ENCODE measurements around the gene INTS4. TPM values are rescaled to one million over a fixed set of nuclear protein-coding genes. Genes with fewer than 3 reads are reported as not detected.

Gene INTS4
- total RNA-seq, 2 donors from 2014 or later = 23.4 to 31.1 TPM

GRCh38 chr11:78039919-78040671 lies 45.6 kb upstream of the INTS4 start:
- H3K4me3 ChIP-seq = peak overlapping the region; percentile 59

GRCh38 chr11:78039391-78039918 lies 45.0 kb upstream of the INTS4 start:
- Histone ChIP-seq H3K9me3 (no peaks in the 10 kb centered on the region), H3K4me1 (ENCODE audit: control insufficient read depth in 1 of 2, low read depth in 2 of 2) (peaks cover 3 to 18% of the 10 kb centered on the region in 2 donors), H3K36me3 (no peaks in the 10 kb centered on the region), H3K4me3 (peak overlapping the region; percentile 59), H3K27ac (peak overlapping the region; percentile 86 to 96), H3K27me3 (replicated peaks; ENCODE audit: insufficient read depth) (no peaks in the 10 kb centered on the region)
- DNase-seq (ENCODE audit: low spot score) = no peak
- no peak for TF ChIP-seq CTCF (IDR thresholded peaks at IDR 0.05)
- no peak for ATAC-seq (ENCODE audit: insufficient number of reproducible peaks, low FRiP score, low read depth)

More at GRCh38 chr11:78039919-78040671, 45.6 kb upstream of the INTS4 start:
- Histone ChIP-seq H3K36me3 (no peaks in the 10 kb centered on the region), H3K27me3 (replicated peaks; ENCODE audit: insufficient read depth) (no peaks in the 10 kb centered on the region), H3K9me3 (no peaks in the 10 kb centered on the region), H3K27ac (peak overlapping the region; percentile 86 to 96), H3K4me1 (ENCODE audit: control insufficient read depth in 1 of 2, low read depth in 2 of 2) (peaks cover 3 to 18% of the 10 kb centered on the region in 2 donors)
- TF ChIP-seq CTCF (IDR thresholded peaks at IDR 0.05) = no peak
- DNase-seq (ENCODE audit: low spot score) = peak; percentile 46
- peak; percentile 77 for ATAC-seq (ENCODE audit: insufficient number of reproducible peaks, low FRiP score, low read depth)

- DNase-seq (ENCODE audit: low spot score) (no peak), ATAC-seq (ENCODE audit: insufficient number of reproducible peaks, low FRiP score, low read depth) (no peak)
- no peaks in the 10 kb centered on the region for H3K27me3 ChIP-seq (replicated peaks; ENCODE audit: insufficient read depth)
- H3K4me3 ChIP-seq = no peak overlapping the region
- peaks cover 3 to 18% of the 10 kb centered on the region in 2 donors for H3K4me1 ChIP-seq (ENCODE audit: control insufficient read depth in 1 of 2, low read depth in 2 of 2)
- H3K9me3 ChIP-seq = no peaks in the 10 kb centered on the region
- H3K27ac ChIP-seq = no peak overlapping the region
- no peak for TF ChIP-seq CTCF (IDR thresholded peaks at IDR 0.05)
- H3K36me3 ChIP-seq = no peaks in the 10 kb centered on the region
Observed at GRCh38 chr11:78038697-78039313, 44.3 kb upstream of the INTS4 start.

GRCh38 chr11:78037825-78038620 lies 43.6 kb upstream of the INTS4 start:
- Histone ChIP-seq H3K4me3 (no peak overlapping the region), H3K27me3 (replicated peaks; ENCODE audit: insufficient read depth) (no peaks in the 10 kb centered on the region), H3K36me3 (no peaks in the 10 kb centered on the region), H3K9me3 (no peaks in the 10 kb centered on the region), H3K4me1 (ENCODE audit: control insufficient read depth in 1 of 2, low read depth in 2 of 2) (peaks cover 3 to 18% of the 10 kb centered on the region in 2 donors), H3K27ac (no peak overlapping the region)
- ATAC-seq (ENCODE audit: insufficient number of reproducible peaks, low FRiP score, low read depth) = no peak
- no peak for DNase-seq (ENCODE audit: low spot score)
- TF ChIP-seq CTCF (IDR thresholded peaks at IDR 0.05) = no peak

- Histone ChIP-seq H3K36me3 (no peaks in the 10 kb centered on the region), H3K9me3 (no peaks in the 10 kb centered on the region), H3K27me3 (replicated peaks; ENCODE audit: insufficient read depth) (no peaks in the 10 kb centered on the region), H3K4me3 (no peak overlapping the region), H3K4me1 (ENCODE audit: control insufficient read depth in 1 of 2, low read depth in 2 of 2) (peaks cover 3 to 18% of the 10 kb centered on the region in 2 donors), H3K27ac (no peak overlapping the region)
- ATAC-seq (ENCODE audit: insufficient number of reproducible peaks, low FRiP score, low read depth) (no peak), DNase-seq (ENCODE audit: low spot score) (no peak)
- no peak for TF ChIP-seq CTCF (IDR thresholded peaks at IDR 0.05)
Observed at GRCh38 chr11:78037056-78037455, 42.6 kb upstream of the INTS4 start.

Measured in thoracic aorta (tissue), 2 donors.